GM18519 (cell line): ENCODE measurements around the gene CD274.
A peak's percentile ranks its signal among the peaks of the same experiment; 100 is the strongest.
"Not testable (repeated sequence)": the region's sequence is repeated elsewhere in the genome, so short reads cannot be mapped to it uniquely, and the experiment has no call there.

Experiments used
- ATAC-seq: cut with Tn5 transposase; IDR thresholded peaks from one replicate; pipeline ENCODE4 v1.9.1; 2021; ENCODE audit warnings: mild to moderate bottlenecking, moderate library complexity; ENCODE audit not compliant: unreplicated experiment, low FRiP score

Gene CD274

GRCh38 chr9:5460157-5460556, 9.8 kb downstream of the CD274 start:
- no peak for ATAC-seq

DNA sequence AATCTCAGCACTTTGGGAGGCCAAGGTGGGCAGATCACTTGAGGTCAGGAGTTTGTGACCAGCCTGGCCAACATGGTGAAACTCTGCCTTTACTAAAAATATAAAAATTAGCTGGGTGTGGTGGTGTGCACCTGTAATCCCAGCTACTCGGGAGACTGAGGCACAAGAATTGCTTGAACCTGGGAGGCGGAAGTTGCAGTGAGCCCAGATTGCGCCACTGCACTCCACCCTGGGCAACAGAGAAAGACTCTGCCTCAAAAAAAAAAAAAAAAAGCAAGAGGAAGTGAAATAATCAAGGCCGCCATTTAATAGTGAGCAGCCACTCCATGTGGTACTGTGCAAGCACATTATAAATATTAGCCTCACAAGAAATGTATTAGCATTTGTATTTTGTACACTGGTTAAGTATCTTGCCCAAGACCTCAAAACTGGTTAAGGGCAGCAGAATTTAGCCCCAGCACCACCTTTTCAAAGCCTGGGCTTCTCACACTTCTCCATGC, 14.5 kb downstream of the CD274 start:
- not testable (repeated sequence) for ATAC-seq

- no peak for ATAC-seq
These were observed 15.7 kb downstream of the CD274 start for GRCh38 chr9:5466005-5466404.

GRCh38 chr9:5466766-5467165, 16.4 kb downstream of the CD274 start:
- no peak for ATAC-seq

- ATAC-seq: no peak
These were observed 18.5 kb downstream of the CD274 start for GRCh38 chr9:5468850-5469249.

GRCh38 chr9:5470122-5470521, 19.8 kb downstream of the CD274 start:
- ATAC-seq: no peak

DNA sequence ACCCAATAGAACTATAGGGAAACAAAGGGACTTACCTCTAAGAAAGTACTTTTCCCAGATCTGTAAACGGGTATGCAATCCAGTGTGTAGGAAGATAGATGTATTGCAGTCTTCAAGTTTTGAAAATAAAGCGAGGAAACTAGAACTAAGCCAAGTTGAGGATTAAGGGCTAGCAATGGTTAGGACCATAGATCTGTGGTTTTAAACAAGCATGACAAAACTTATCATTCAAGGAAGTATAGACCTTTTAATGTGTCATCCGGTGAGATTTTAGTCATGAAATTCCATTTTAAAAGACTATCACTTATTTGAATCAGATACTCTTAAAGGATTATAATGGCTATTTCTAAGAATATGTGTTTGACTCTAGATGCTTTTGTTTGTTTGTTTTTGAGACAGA, 20.5 kb downstream of the CD274 start:
- ATAC-seq: no peak

DNA sequence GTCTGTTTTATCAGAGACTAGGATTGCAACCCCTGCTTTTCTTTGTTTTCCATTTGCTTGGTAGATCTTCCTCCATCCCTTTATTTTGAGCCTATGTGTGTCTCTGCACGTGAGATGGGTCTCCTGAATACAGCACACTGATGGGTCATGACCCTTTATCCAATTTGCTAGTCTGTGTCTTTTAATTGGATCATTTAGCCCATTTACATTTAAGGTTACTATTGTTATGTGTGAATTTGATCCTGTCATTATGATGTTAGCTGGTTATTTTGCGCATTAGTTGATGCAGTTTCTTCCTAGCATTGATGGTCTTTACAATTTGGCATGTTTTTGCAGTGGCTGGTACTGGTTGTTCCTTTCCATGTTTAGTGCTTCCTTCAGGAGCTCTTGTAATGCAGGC, 25.3 kb downstream of the CD274 start:
- not testable (repeated sequence) for ATAC-seq

- ATAC-seq: no peak
These were observed 27.9 kb downstream of the CD274 start for GRCh38 chr9:5478206-5478605.

DNA sequence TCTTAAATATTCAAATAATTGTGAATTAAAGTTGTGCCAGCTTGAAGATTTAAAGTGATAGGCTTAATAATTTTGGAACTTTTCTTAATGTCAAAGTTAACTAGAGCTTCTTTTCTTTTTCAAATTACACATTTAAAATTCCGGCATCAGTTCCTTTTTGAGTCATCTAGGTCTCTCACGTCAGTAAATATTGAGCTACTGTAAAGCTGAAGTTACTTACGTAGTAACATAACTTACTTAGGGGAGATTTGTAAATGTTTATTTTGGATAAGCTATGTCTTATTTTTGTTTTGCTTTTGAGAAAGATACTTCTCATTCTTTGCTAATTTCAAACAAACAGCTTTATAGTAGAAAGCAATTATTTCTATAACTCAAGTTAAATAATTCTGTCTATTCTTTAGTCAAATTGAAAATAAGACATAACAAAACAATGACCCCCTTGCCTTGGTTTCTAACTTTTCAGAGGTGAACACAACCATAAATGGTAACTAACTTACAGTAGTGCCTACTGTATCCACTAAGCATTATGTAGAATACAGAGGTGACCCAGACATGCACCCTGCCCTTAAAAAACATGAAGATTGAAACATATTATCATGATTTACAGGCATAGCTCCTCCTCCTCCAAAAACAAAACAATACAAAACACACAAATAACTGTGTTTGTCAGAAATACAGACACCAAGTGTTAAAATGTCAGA, 29.8 kb downstream of the CD274 start:
- peak; percentile 38 for ATAC-seq

- no peak for ATAC-seq
These were observed 30.6 kb downstream of the CD274 start for GRCh38 chr9:5480919-5481318.

GRCh38 chr9:5481322-5482040, 31.1 kb downstream of the CD274 start:
- no peak for ATAC-seq

- no peak for ATAC-seq
These were observed 31.9 kb downstream of the CD274 start for GRCh38 chr9:5482194-5482593.

DNA sequence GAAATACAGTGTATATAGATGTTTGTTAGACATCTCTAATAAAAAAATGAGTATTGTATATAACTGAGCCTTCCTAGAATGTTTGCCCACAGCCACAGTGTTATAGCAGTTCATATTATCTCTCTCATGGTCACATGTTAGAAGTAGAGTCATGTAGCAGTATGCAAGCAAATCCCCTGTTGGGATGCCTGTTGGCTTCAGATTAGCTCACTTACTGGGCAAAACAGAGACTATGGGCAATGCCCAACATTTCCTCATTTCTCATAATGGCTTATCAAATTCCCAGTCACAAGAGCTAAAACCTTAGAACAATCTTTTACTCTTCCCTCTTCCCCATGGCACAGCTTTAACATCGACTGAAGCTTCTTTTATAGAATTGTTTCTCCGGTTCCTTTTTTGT, 33.0 kb downstream of the CD274 start:
- no peak for ATAC-seq

DNA sequence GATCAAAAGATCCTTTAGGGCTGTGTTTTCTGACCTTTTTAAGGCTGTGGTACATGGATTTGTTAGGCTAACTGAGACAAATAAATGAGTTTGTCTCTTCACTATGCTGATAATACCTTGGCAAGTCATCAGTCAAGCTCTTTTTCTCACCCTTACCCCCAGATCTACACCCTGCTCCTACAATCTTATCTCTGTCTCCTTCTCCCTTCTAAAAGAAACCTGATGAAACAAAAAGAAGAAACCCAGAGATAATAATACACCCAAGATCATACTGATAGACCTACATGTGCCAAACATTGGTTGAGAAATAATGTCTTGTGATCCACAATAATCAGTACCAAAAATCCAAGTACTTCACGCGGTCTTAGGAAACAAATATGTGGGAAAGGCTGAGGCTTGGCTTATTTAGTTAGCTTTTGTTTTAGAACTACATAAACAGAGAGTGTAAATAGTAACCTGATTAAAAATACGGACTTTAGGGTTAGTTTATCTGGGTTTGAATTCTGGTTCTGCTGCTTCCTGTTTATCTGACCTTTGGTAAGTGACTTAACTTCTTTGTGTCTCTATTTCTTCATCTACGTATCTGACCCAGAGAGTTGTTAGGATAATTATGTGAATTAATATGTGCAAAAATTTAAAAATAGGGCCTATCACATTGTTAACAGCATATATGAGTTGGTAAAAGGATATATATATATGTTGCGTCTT, 35.2 kb downstream of the CD274 start:
- ATAC-seq: no peak

- ATAC-seq: no peak
These were observed 36.6 kb downstream of the CD274 start for GRCh38 chr9:5486988-5487387.

- no peak for ATAC-seq
These were observed 38.1 kb downstream of the CD274 start for GRCh38 chr9:5488221-5489008.

- no peak for ATAC-seq
These were observed 39.5 kb downstream of the CD274 start for GRCh38 chr9:5489630-5490490.

- ATAC-seq: peak; percentile 1
These were observed 42.8 kb downstream of the CD274 start for GRCh38 chr9:5492965-5493678.
